GM13976 (cell line): Measurements from ENCODE around the gene DRC7.
A peak's percentile ranks its signal among the peaks of the same experiment; 100 is the strongest.

ENCODE experiments used
- DNase-seq: peaks from one replicate; pipeline ENCODE4 v3.0.0; 2012; ENCODE audit warnings: low spot score
- in situ Hi-C: fragments of 300-500 bp; cut with MboI; formaldehyde crosslinking; loops from one replicate; pipeline ENCODE4 v1.12.0; 2022; ENCODE audit warnings: low sequenced_read_pairs, mixed read lengths, inconsistent platforms; ENCODE audit not compliant: unreplicated experiment
- TF ChIP-seq, protein P1 (sequence below): IDR thresholded peaks from 2 replicates; pipeline ENCODE4 v1.5.1; 2012; ENCODE audit warnings: borderline replicate concordance, mild to moderate bottlenecking; ENCODE audit not compliant: insufficient read depth; ENCODE audit errors: extremely low read depth, missing control alignments, control extremely low read depth

Gene DRC7

DNA sequence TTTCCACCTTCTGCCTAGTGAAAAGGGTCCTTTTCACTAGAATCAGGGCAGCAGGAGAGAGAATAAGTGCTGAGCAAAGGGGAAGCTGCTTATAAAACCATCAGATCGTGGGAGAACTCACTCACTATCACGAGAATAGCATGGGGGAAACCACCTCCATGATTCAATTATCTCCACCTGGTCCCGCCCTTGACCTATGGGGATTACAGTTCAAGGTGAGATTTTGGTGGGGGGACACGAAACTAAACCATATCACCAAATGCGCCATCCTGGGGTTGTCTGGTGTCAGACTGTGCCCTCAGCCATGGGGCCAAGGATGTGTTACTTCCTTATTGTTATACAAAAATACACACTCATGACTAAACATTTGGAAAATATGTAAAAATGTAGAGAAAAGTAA, 30.5 kb downstream of the DRC7 start:
- TF ChIP-seq, protein P1, sequence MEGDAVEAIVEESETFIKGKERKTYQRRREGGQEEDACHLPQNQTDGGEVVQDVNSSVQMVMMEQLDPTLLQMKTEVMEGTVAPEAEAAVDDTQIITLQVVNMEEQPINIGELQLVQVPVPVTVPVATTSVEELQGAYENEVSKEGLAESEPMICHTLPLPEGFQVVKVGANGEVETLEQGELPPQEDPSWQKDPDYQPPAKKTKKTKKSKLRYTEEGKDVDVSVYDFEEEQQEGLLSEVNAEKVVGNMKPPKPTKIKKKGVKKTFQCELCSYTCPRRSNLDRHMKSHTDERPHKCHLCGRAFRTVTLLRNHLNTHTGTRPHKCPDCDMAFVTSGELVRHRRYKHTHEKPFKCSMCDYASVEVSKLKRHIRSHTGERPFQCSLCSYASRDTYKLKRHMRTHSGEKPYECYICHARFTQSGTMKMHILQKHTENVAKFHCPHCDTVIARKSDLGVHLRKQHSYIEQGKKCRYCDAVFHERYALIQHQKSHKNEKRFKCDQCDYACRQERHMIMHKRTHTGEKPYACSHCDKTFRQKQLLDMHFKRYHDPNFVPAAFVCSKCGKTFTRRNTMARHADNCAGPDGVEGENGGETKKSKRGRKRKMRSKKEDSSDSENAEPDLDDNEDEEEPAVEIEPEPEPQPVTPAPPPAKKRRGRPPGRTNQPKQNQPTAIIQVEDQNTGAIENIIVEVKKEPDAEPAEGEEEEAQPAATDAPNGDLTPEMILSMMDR, result no peak
- in situ Hi-C loops, result no loop called here
- peak; percentile 26 for DNase-seq

DNA sequence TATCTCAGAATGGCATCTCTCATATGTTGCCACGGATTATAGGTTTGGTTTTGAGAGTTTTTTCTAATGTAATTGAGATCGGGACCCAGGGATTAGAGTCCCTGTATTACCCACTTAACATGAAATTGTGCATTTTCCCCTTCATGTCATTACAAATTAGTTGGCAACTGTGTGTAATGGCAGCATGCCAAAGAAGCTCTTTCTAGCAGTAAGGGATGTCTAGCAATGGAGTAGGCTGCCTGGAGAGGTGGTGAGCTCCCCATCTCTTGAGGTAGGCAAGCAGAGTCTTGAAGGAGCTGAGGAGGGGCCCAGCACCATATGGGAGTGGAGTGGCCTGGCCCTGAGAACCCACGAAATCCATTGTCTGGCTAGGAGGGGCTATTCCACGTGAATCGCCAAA, 30.9 kb downstream of the DRC7 start:
- in situ Hi-C loops, result no loop called here

DNA sequence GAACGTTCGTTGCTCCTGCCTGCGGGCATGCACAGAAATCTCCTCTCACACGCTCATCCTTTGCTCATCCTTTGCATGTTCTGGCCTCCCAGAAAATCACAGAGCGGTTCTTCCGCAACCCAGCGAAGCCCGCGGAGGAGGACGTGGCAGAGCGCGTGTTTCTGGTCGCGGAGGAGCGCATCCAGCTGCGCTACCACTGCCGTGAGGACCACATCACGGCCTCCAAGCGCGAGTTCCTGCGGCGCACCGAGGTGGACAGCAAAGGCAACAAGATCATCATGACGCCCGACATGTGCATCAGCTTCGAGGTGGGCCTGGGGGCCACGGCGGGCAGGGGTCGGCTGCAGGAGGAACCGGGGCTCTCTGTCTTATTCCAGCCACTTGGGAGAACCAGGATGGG, 31.4 kb downstream of the DRC7 start:
- in situ Hi-C loops, result no loop called here
- TF ChIP-seq, protein P1, result no peak
- no peak for DNase-seq

More for the DNA sequence above, 30.9 kb downstream of the DRC7 start:
- TF ChIP-seq, protein P1, result no peak
- no peak for DNase-seq

DNA sequence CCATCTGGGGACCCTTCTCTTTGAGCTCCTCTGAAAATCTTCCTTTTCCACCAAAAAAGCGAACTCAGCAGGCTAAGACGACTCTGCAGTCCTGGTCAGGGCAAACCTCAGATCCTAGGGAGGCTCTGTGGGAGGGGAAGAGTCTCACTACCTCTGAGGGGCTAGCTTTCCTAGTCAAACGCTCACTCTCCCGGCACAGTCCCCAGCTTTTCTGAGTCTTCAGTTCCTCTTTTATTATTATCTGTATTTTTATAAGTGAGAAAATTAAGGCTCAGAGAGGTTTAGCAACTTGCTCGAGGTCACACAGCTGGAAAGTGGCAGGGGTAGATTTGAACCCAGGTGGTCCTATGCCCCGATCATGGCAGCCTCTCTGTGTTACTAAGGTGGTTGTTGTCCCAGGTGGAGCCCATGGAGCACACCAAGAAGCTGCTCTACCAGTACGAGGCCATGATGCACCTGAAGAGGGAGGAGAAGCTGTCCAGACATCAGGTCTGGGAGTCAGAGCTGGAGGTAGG, 31.9 kb downstream of the DRC7 start:
- in situ Hi-C loops, result no loop called here
- TF ChIP-seq, protein P1, result no peak

GRCh38 chr16:57727610-57728009, 33.0 kb downstream of the DRC7 start:
- DNase-seq, result no peak
- TF ChIP-seq, protein P1, result peak; percentile 10
- in situ Hi-C loops, result no loop called here

More for the DNA sequence above, 31.9 kb downstream of the DRC7 start:
- DNase-seq, result no peak

DNA sequence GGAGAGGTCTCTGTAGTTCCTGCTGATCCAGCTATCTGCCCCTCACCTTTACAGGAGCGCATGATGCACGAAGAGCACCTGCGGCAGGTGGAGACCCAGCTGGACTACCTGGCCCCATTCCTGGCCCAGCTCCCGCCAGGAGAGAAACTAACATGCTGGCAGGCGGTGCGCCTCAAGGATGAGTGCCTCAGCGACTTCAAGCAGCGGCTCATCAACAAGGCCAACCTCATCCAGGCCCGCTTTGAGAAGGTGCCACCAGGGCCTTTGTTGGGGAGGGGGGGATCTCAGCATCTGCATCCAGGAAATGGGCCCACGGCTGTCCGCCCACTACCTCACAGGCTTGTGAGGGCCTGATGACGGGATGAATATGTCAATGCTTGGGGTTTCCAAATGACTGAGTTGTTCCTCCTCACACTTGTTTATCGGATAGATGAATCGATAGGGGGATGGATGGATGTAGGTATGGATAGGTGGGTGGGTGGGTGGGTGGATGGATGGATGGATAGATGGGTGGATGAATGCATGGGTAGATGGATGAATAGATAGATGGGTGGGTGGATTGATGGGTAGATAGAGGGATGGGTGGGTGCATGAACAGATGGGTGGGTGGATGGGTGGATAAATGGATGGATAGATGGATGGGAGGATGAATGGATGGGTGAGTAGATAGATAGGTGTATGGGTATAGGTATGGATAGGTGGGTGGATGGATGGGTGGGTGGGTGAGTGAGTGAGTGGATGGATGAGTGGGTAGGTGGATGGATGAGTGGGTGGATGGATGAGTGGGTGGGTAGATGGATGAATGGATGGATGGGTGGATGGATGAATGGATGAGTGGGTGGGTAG, 34.0 kb downstream of the DRC7 start:
- TF ChIP-seq, protein P1, result no peak
- in situ Hi-C loops, result no loop called here
- no peak for DNase-seq
